Choroid plexus epithelial cell (primary cell): ENCODE data around the gene PLPPR5.
A peak's percentile ranks its signal among the peaks of the same experiment; 100 is the strongest.

ENCODE experiments used
- DNase-seq: peaks from one replicate; pipeline ENCODE4 v3.0.0-alpha.2; 2010; ENCODE audit warnings: low read depth
- H3K4me3 ChIP-seq: 2 replicates; pipeline ENCODE4 v1.5.1; 2011; ENCODE audit warnings: low read depth, mild to moderate bottlenecking, control low read depth, low read length, moderate library complexity
- CTCF ChIP-seq: conservative IDR thresholded peaks from 2 replicates; pipeline ENCODE4 v1.5.1; 2011; ENCODE audit warnings: low read depth, mild to moderate bottlenecking, control low read depth, inconsistent platforms, low read length, moderate library complexity

Gene PLPPR5

GRCh38 chr1:98904684-98905083 lies 100.0 kb downstream of the PLPPR5 start:
- TF ChIP-seq CTCF, result no peak
- DNase-seq, result no peak
- H3K4me3 ChIP-seq, result no peak overlapping the region

- H3K4me3 ChIP-seq, result no peak overlapping the region
- TF ChIP-seq CTCF, result no peak
- DNase-seq, result peak; percentile 68
Observed at GRCh38 chr1:98903726-98904125, 100.9 kb downstream of the PLPPR5 start.

GRCh38 chr1:98903261-98903660 lies 101.4 kb downstream of the PLPPR5 start:
- no peak for TF ChIP-seq CTCF
- peak; percentile 92 for DNase-seq
- no peak overlapping the region for H3K4me3 ChIP-seq

- DNase-seq, result no peak
- no peak overlapping the region for H3K4me3 ChIP-seq
- no peak for TF ChIP-seq CTCF
Observed at GRCh38 chr1:98898940-98899339, 105.7 kb downstream of the PLPPR5 start.

GRCh38 chr1:98897479-98897878 lies 107.2 kb downstream of the PLPPR5 start:
- DNase-seq, result no peak

GRCh38 chr1:98896711-98897445 lies 107.8 kb downstream of the PLPPR5 start:
- no peak for TF ChIP-seq CTCF
- no peak for DNase-seq
- no peak overlapping the region for H3K4me3 ChIP-seq

More at GRCh38 chr1:98897479-98897878, 107.2 kb downstream of the PLPPR5 start:
- H3K4me3 ChIP-seq, result no peak overlapping the region
- TF ChIP-seq CTCF, result no peak

- no peak overlapping the region for H3K4me3 ChIP-seq
- no peak for TF ChIP-seq CTCF
- DNase-seq, result no peak
Observed at GRCh38 chr1:98893371-98893770, 111.3 kb downstream of the PLPPR5 start.
